Thoracic aorta (tissue), 2 donors: ENCODE data around the gene KCNN1. TPM values are rescaled to one million over a fixed set of nuclear protein-coding genes. Genes with fewer than 3 reads are reported as not detected.

Experiments used
- ATAC-seq: fragments of 150-250 bp; one replicate; pipeline ENCODE4 v1.8.0; 2017; ENCODE audit warnings: low read depth; ENCODE audit not compliant: insufficient number of reproducible peaks, low FRiP score
- DNase-seq: peaks from one replicate; pipeline ENCODE4 v3.0.0-alpha.2; 2020; ENCODE audit warnings: low spot score
- H3K27ac ChIP-seq, 2 donors: fragments of 200-600 bp; sonication (generic); 1 replicate in 1 of 2; 2 replicates in 1 of 2; pipeline ENCODE4 v1.5.1; 2016; ENCODE audit warnings: mild to moderate bottlenecking in 2 of 2, moderate library complexity in 2 of 2
- H3K27me3 ChIP-seq: fragments of 200-600 bp; sonication (generic); replicated peaks from 2 replicates; pipeline ENCODE4 v1.6.0; 2016; ENCODE audit warnings: mild to moderate bottlenecking; ENCODE audit not compliant: insufficient read depth
- H3K36me3 ChIP-seq: fragments of 200-600 bp; sonication (generic); one replicate; pipeline ENCODE4 v1.5.1; 2016
- H3K4me1 ChIP-seq, 2 donors: fragments of 200-600 bp; sonication (generic); 1 replicate in 1 of 2; 2 replicates in 1 of 2; pipeline versions ENCODE4 v1.5.1 to v1.6.0; 2016; ENCODE audit warnings: low read depth in 2 of 2, mild to moderate bottlenecking in 1 of 2; ENCODE audit not compliant: control insufficient read depth in 1 of 2
- H3K4me3 ChIP-seq: fragments of 200-600 bp; sonication (generic); 2 replicates; pipeline ENCODE4 v1.5.1; 2016; ENCODE audit warnings: mild to moderate bottlenecking
- H3K9me3 ChIP-seq: fragments of 200-600 bp; sonication (generic); 2 replicates; pipeline ENCODE4 v1.5.1; 2016
- CTCF ChIP-seq: fragments of 200-600 bp; sonication (generic); IDR thresholded peaks from one replicate; pipeline ENCODE4 v1.5.1; 2019; ENCODE audit warnings: antibody characterized with exemption
- total RNA-seq, 2 donors: library from RNA; depleted of rRNA; stranded (reverse); fragments of >200 nt; gene quantifications; one replicate each; pipeline versions ENCODE4 v1.1.0 to v1.2.3, GENCODE V29; 2016

KCNN1 gene
- total RNA-seq, 2 donors from 2014 or later: 0.99 TPM; not detected in 1

- no peak for DNase-seq
- Histone ChIP-seq H3K27ac (no peak overlapping the region), H3K27me3 (peaks cover 12% of the 10 kb centered on the region), H3K36me3 (no peaks in the 10 kb centered on the region), H3K4me3 (no peak overlapping the region), H3K9me3 (no peaks in the 10 kb centered on the region), H3K4me1 (peaks cover 3 to 5% of the 10 kb centered on the region in 2 donors)
- ATAC-seq: no peak
- TF ChIP-seq CTCF: no peak
These were observed 9.6 kb upstream of the KCNN1 start for GRCh38 chr19:17957149-17957849.

- no peaks in the 10 kb centered on the region for H3K9me3 ChIP-seq
- ATAC-seq (no peak), DNase-seq (no peak)
- H3K27me3 ChIP-seq: peaks cover 6% of the 10 kb centered on the region
- H3K4me1 ChIP-seq: no peaks in the 10 kb centered on the region
- no peak for TF ChIP-seq CTCF
- no peak overlapping the region for H3K27ac ChIP-seq
- no peaks in the 10 kb centered on the region for H3K36me3 ChIP-seq
- no peak overlapping the region for H3K4me3 ChIP-seq
These were observed 9.0 kb upstream of the KCNN1 start for GRCh38 chr19:17957885-17958284.

DNA sequence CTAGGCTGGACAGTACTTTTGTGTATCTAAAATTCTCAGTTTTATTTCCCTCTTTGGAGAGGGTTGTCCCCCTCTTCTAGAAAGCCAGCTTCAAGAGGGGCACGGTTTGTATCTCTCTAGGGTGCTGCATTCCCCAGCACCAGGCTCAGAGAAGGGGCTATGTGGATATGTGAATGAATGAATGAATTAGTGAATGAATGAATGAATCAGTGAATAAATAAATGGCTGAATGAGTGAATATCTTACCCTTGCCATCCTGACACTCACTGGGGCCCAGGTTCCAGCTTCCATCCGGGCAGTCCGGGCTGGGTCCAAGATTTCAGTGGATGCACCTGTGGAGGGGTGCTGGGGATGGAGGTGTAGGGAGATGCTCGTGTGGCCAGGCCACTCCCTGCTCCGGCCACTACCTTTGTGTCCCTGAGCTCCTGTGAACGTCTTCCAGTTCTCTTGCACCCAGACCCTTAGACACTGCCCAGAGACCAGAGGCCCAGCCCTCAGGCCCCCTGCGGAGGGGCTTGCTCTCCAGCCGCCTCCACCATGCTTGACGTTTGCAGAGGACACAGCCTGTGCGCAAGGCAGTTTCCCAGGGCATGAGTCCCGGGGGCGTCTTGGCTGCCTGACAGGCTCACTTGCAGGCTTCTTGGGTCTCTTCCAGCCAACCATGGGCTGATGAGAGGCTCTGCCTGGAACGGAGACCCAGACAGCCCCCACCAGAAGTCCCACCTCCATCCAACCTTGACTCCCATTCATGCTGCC is 2.8 kb upstream of the KCNN1 start:
- no peaks in the 10 kb centered on the region for H3K4me1 ChIP-seq
- DNase-seq (no peak), ATAC-seq (no peak)
- no peak overlapping the region for H3K4me3 ChIP-seq
- no peak for TF ChIP-seq CTCF
- H3K27me3 ChIP-seq: peaks cover 5% of the 10 kb centered on the region
- H3K9me3 ChIP-seq: no peaks in the 10 kb centered on the region
- H3K36me3 ChIP-seq: no peaks in the 10 kb centered on the region
- no peak overlapping the region for H3K27ac ChIP-seq

DNA sequence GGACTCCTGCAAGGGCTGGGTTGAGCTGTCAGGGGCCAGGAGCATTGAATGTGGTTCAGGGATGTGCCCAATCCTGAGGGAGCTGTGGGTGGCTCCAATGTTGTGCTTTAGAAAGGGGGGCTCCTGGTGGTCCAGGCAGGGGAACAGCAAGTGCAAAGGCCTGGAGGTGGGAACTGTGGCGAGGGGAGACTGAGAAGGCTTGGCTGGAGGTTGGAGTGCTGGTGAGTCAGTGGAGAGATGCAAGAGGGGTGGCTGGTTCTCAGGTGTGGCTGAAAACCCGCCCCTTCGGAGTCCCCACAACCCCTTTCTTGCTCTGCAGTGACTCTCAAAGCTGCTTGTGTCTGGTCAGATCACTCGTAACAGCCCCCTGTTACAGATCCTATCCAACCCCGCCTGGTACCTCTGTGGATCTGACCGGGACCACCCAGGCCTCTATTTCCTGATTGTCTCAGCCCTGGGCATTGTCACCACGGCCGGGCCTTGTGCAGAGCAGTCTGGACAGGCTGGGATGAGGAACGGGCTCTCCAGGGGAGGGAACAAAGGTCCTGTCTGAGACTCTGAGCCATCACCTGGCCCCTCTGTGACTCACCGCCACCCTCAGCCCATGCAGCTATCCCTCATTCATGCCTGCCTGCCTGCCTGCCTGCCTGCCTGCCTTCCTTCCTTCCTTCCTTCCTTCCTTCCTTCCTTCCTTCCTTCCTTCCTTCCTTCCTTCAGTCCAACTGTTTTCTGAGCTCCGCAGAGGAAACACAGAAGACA is 1.4 kb upstream of the KCNN1 start:
- DNase-seq (no peak), ATAC-seq (no peak)
- H3K27ac ChIP-seq: no peak overlapping the region
- H3K27me3 ChIP-seq: peaks cover 5% of the 10 kb centered on the region
- H3K9me3 ChIP-seq: no peaks in the 10 kb centered on the region
- H3K4me3 ChIP-seq: no peak overlapping the region
- H3K36me3 ChIP-seq: no peaks in the 10 kb centered on the region
- no peaks in the 10 kb centered on the region for H3K4me1 ChIP-seq
- no peak for TF ChIP-seq CTCF

DNA sequence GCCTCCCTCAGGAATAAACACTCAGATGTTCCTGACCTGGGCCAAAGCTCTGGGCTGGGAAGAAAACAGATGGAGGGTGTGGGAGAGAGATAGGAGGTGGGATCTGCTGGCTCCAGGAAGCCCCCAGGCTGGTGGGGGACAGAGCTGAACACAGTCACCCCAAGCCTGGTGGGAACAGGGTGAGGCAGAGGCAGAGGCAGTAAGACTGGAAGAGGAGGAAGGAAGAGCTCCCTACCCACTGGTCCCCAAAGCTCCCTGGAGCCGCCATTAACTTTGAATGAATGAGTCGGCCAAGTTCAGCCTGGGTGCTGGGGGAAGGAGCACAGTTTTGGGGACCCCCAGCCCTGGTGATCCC is 801 bp upstream of the KCNN1 start:
- no peaks in the 10 kb centered on the region for H3K9me3 ChIP-seq
- TF ChIP-seq CTCF: no peak
- no peaks in the 10 kb centered on the region for H3K4me1 ChIP-seq
- ATAC-seq: no peak
- no peak overlapping the region for H3K27ac ChIP-seq
- H3K27me3 ChIP-seq: peaks cover 5% of the 10 kb centered on the region
- no peak for DNase-seq
- no peaks in the 10 kb centered on the region for H3K36me3 ChIP-seq
- H3K4me3 ChIP-seq: no peak overlapping the region
